IMR-90 (cell line): ENCODE results near the gene NPR2. TPM values are rescaled to one million over a fixed set of nuclear protein-coding genes. Genes with fewer than 3 reads are reported as not detected.

Source experiments
- ATAC-seq: fragments of 200-7000 bp; cut with Tn5 transposase; 2 replicates; pipeline ENCODE4 v1.9.1; 2020; ENCODE audit warnings: low read depth, mild to moderate bottlenecking, moderate library complexity
- BruUV-seq: library from RNA; stranded (reverse); fragments of 400-500 nt; replicated peaks from 2 replicates; lab custom pipeline; 2021; lab: Mats Ljungman, UMichigan
- CTCF ChIA-PET: fragments of 300-600 bp; formaldehyde crosslinking; extraction: SDS; loops from one replicate; lab custom pipeline; 2021; ENCODE audit warnings: antibody characterized with exemption; lab: Yijun Ruan, JAX
- POLR2A ChIA-PET: fragments of 300-600 bp; sonication (Branson Sonifier 250); formaldehyde crosslinking; loops from one replicate; lab custom pipeline; 2022; ENCODE audit warnings: antibody characterized with exemption; ENCODE audit not compliant: unreplicated experiment; lab: Charles Lee
- DNase-seq: peaks from one replicate; pipeline ENCODE4 v3.0.0; 2013
- H2AFZ ChIP-seq: replicated peaks from 2 replicates; pipeline ENCODE3; 2013; ENCODE audit warnings: low read length, mild to moderate bottlenecking; ENCODE audit not compliant: poor library complexity
- H2AK5ac ChIP-seq: 2 replicates; pipeline ENCODE4 v1.6.1; 2013; ENCODE audit warnings: low read depth, low read length, inconsistent platforms
- H2AK9ac ChIP-seq: replicated peaks from 2 replicates; pipeline ENCODE3; 2013; ENCODE audit warnings: mild to moderate bottlenecking, low read depth, low read length, moderate library complexity; ENCODE audit not compliant: poor library complexity
- H2BK120ac ChIP-seq: 2 replicates; pipeline ENCODE4 v1.6.1; 2013; ENCODE audit warnings: low read depth, low read length, inconsistent platforms
- H2BK15ac ChIP-seq: 3 replicates; pipeline ENCODE4 v1.6.1; 2013; ENCODE audit warnings: low read depth, low read length, inconsistent platforms
- H2BK20ac ChIP-seq: 2 replicates; pipeline ENCODE4 v1.6.1; 2013; ENCODE audit warnings: low read depth, mild to moderate bottlenecking, inconsistent platforms, low read length, moderate library complexity
- H2BK5ac ChIP-seq: 2 replicates; pipeline ENCODE4 v1.6.1; 2013; ENCODE audit warnings: mild to moderate bottlenecking, low read depth, low read length, inconsistent platforms; ENCODE audit not compliant: poor library complexity, severe bottlenecking
- H3K14ac ChIP-seq: replicated peaks from 2 replicates; pipeline ENCODE4 v1.6.1; 2013; ENCODE audit warnings: low read depth, low read length, inconsistent platforms
- H3K18ac ChIP-seq: 2 replicates; pipeline ENCODE4 v1.6.1; 2013; ENCODE audit warnings: low read depth, low read length, control low read depth
- H3K23ac ChIP-seq: 2 replicates; pipeline ENCODE4 v1.6.1; 2013; ENCODE audit warnings: low read depth, low read length, inconsistent platforms
- H3K27ac ChIP-seq: 2 replicates; pipeline ENCODE4 v1.5.1; 2013; ENCODE audit warnings: mild to moderate bottlenecking, control low read depth, low read length; ENCODE audit not compliant: insufficient read depth
- H3K27me3 ChIP-seq: 2 replicates; pipeline ENCODE4 v1.6.1; 2013; ENCODE audit warnings: low read length; ENCODE audit not compliant: control insufficient read depth, insufficient read depth
- H3K36me3 ChIP-seq: 2 replicates; pipeline ENCODE4 v1.6.1; 2013; ENCODE audit warnings: low read length, mixed read lengths; ENCODE audit not compliant: control insufficient read depth, insufficient read depth
- H3K4ac ChIP-seq: 2 replicates; pipeline ENCODE4 v1.6.1; 2013; ENCODE audit warnings: low read depth, low read length, inconsistent platforms
- H3K4me1 ChIP-seq: 2 replicates; pipeline ENCODE4 v1.6.1; 2013; ENCODE audit warnings: low read length, mixed read lengths; ENCODE audit not compliant: control insufficient read depth, insufficient read depth
- H3K4me2 ChIP-seq: 2 replicates; pipeline ENCODE4 v1.6.1; 2013; ENCODE audit warnings: low read depth, mild to moderate bottlenecking, control low read depth, low read length, moderate library complexity
- H3K4me3 ChIP-seq: 2 replicates; pipeline ENCODE4 v1.5.1; 2013; ENCODE audit warnings: low read depth, mild to moderate bottlenecking, control low read depth, low read length, moderate library complexity; ENCODE audit not compliant: insufficient read depth
- H3K56ac ChIP-seq: 2 replicates; pipeline ENCODE4 v1.6.1; 2013; ENCODE audit warnings: low read length, inconsistent platforms; ENCODE audit not compliant: insufficient read depth; ENCODE audit errors: extremely low read depth
- H3K79me1 ChIP-seq, 2 experiments: 2 replicates each; pipeline ENCODE4 v1.6.1; 2013; ENCODE audit warnings: low read length in 2 of 2, inconsistent platforms in 1 of 2, low read depth in 1 of 2
- H3K9ac ChIP-seq: 2 replicates; pipeline ENCODE4 v1.6.1; 2013; ENCODE audit warnings: low read depth, low read length, control low read depth
- H3K9me1 ChIP-seq: 2 replicates; pipeline ENCODE4 v1.6.1; 2013; ENCODE audit warnings: low read length, inconsistent platforms; ENCODE audit not compliant: insufficient read depth
- H3K9me3 ChIP-seq: 2 replicates; pipeline ENCODE4 v1.6.1; 2013; ENCODE audit warnings: low read length; ENCODE audit not compliant: control insufficient read depth, insufficient read depth
- H4K20me1 ChIP-seq: 2 replicates; pipeline ENCODE4 v1.6.1; 2013; ENCODE audit warnings: low read length, inconsistent platforms; ENCODE audit not compliant: insufficient read depth
- H4K5ac ChIP-seq: 2 replicates; pipeline ENCODE4 v1.6.1; 2013; ENCODE audit warnings: mild to moderate bottlenecking, low read depth, low read length, control low read depth
- H4K8ac ChIP-seq, 2 experiments: 2 replicates each; pipeline ENCODE4 v1.6.1; 2013; ENCODE audit warnings: low read depth in 2 of 2, low read length in 2 of 2, control low read depth in 1 of 2, inconsistent platforms in 1 of 2
- H4K91ac ChIP-seq: 2 replicates; pipeline ENCODE4 v1.6.1; 2013; ENCODE audit warnings: low read depth, low read length, inconsistent platforms; ENCODE audit not compliant: insufficient read depth
- CEBPB ChIP-seq: IDR thresholded peaks from 2 replicates; pipeline ENCODE4 v1.6.1; 2012; ENCODE audit warnings: low read depth, low read length, improper control_type of control experiment
- MAZ ChIP-seq: IDR thresholded peaks from 2 replicates; pipeline ENCODE4 v1.6.1; 2012; ENCODE audit warnings: low read depth, mild to moderate bottlenecking, low read length, improper control_type of control experiment, moderate library complexity, borderline replicate concordance
- RFX5 ChIP-seq: IDR thresholded peaks from 2 replicates; pipeline ENCODE4 v1.8.0; 2012; ENCODE audit warnings: low read depth, mild to moderate bottlenecking, low read length, moderate library complexity
- WGBS, 2 experiments: methylation state at CpG; one replicate each; pipeline versions ENCODE4 v1.1.5 to v1.1.7; 2013; ENCODE audit warnings: missing lambda C conversion rate in 2 of 2; ENCODE audit not compliant: insufficient read length in 1 of 2; ENCODE audit errors: extremely low coverage in 2 of 2; 5-methylcytosine and 5-hydroxymethylcytosine counted together
- dilution Hi-C: fragments of 300-500 bp; cut with HindIII; formaldehyde crosslinking; loops from one replicate; pipeline ENCODE4 v1.14.3; 2018; ENCODE audit warnings: low sequenced_read_pairs; ENCODE audit not compliant: unreplicated experiment
- in situ Hi-C: fragments of 300-500 bp; cut with MboI; formaldehyde crosslinking; loops from 3 replicates; pipeline ENCODE4 v1.14.3; 2019; ENCODE audit warnings: low sequenced_read_pairs, inconsistent platforms, mixed read lengths
- intact Hi-C: fragments of 100-400 bp; cut with micrococcal nuclease; formaldehyde crosslinking; loops from 2 replicates; pipeline ENCODE4 v1.10.0; 2022
- polyA plus RNA-seq, 3 experiments: library from polyadenylated mRNA; depleted of rRNA; stranded (reverse); fragments of >200 nt; gene quantifications; 2 replicates each; pipeline ENCODE4 v1.2.3, GENCODE V29; 2012; ENCODE audit warnings: low replicate concordance in 1 of 3
- total RNA-seq: library from RNA; depleted of rRNA; stranded (reverse); fragments of >200 nt; gene quantifications from 2 replicates; pipeline ENCODE4 v1.2.3, GENCODE V29; 2012

NPR2 gene
- total and polyA plus RNA-seq, 2 of the 4 experiments (the other 2 are of a cell fraction): 5.2 to 35.7 TPM

DNA sequence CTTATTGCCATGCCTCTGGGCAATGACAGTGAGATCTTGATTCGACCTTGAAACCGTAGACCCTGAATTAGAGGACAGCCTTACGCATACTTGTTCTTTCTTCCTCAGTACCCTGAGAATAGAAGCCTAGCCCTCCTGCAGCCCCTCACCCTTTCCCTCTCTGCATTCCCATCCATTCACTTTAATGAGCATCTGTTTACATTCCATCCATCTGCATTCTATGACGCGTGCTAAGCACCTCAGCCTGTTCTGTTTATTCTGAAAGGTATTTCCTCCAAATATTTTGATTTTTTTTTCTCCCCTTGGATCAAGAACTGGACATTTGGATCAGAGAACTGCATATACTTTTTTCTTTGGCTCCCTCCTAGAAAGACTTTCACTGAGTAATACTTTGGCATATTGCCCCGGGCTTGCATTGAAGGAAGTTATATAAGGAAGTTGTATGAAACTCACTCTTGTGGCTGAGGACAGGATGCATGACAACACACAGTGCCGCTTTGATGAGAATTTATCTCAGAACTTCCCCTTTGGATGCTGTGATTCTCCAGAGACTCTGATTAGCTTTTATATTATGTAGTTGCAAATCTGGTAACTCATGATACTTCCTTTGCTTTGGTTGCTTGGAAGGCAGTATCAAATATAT, 53.4 kb downstream of the NPR2 start:
- ChIA-PET CTCF (interaction anchor here (2.3 kb wide), 1 partner anchor 37 kb away, joined by 6 read pairs; no protein-coding TSS in a partner anchor), POLR2A (no interaction called here)
- intact Hi-C loops: loop anchor here (2.0 kb wide), 1 partner anchor 16 kb away; the partner anchor contains the start of genes FAM221B and TMEM8B
- TF ChIP-seq CEBPB (peak; percentile 51; the same call in 1 of the 2 replicates), MAZ (no peak), RFX5 (peak; percentile 11; the same call in 1 of the 2 replicates)
- peak overlapping the region; percentile 44; the same call in 1 of the 2 replicates for H3K4me2 ChIP-seq
- no peak overlapping the region for H2AFZ ChIP-seq
- H2BK5ac ChIP-seq: peak overlapping the region; percentile 67
- DNase-seq (peak; percentile 94), ATAC-seq (peak; percentile 51)
- peak overlapping the region; percentile 42; the same call in 1 of the 2 replicates for H2BK120ac ChIP-seq
- H2BK20ac ChIP-seq: peak overlapping the region; percentile 85
- peaks cover 23% of the 10 kb centered on the region for H3K9me1 ChIP-seq
- peak overlapping the region; percentile 81 for H3K27ac ChIP-seq
- peak overlapping the region; percentile 47 for H3K4ac ChIP-seq
- in situ Hi-C loops: no loop called here
- H3K79me1 ChIP-seq: peaks cover 4 to 6% of the 10 kb centered on the region in 2 experiments; a peak in 1 of 4 replicates
- no peak overlapping the region; a peak in 1 of 4 replicates for H4K8ac ChIP-seq
- H3K27me3 ChIP-seq: no peaks in the 10 kb centered on the region
- H4K20me1 ChIP-seq: peaks cover 9% of the 10 kb centered on the region; the same call in 1 of the 2 replicates
- dilution Hi-C loops: no loop called here
- H3K36me3 ChIP-seq: peaks cover 9% of the 10 kb centered on the region
- BruUV-seq: no TSS peak
- peak overlapping the region; percentile 18; the same call in 1 of the 2 replicates for H4K5ac ChIP-seq
- H4K91ac ChIP-seq: peak overlapping the region; percentile 64; the same call in 1 of the 2 replicates
- H3K14ac ChIP-seq: 0 out of 2 replicates have a peak overlapping the region, but pooled peaks have one; percentile 15
- H2AK9ac ChIP-seq: no peak overlapping the region
- no peak overlapping the region for H3K23ac ChIP-seq
- H3K9me3 ChIP-seq: no peaks in the 10 kb centered on the region
- H3K9ac ChIP-seq: peak overlapping the region; percentile 38; the same call in 1 of the 2 replicates
- H3K4me3 ChIP-seq: no peak overlapping the region
- peak overlapping the region; percentile 56; the same call in 1 of the 2 replicates for H3K18ac ChIP-seq
- H2BK15ac ChIP-seq: peak overlapping the region; percentile 86
- WGBS, 2 experiments: no CpG with 5 or more reads among the region's 7 CpGs
- H2AK5ac ChIP-seq: peak overlapping the region; percentile 89
- no peak overlapping the region; the same call in 1 of the 2 replicates for H3K56ac ChIP-seq
- H3K4me1 ChIP-seq: peaks cover 20% of the 10 kb centered on the region
